ENCODE data around the gene GADD45A. TPM values are rescaled to one million over a fixed set of nuclear protein-coding genes. Genes with fewer than 3 reads are reported as not detected.

GADD45A gene
- total RNA-seq, 1 donor from 2014 or later, result 48.2 TPM

DNA sequence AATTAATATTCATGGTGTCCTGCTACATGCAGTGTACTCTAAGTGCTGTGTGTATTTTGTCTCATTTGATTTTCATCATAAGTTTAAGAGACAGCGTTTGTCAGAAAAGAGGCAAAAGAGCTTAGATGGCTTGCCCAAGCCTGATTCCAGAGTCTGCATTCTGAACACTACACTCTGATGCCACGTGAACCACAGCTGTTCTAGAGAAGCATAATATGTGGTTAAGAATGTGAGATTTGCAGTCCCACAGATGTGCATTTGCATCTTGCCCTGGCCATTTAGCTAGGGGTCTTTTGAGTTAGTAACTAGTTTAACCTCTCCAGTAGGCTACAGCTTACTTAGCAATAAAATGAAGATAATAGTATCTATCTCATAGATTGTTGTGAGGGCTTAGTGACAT is 9.2 kb upstream of the GADD45A start:
- H3K27ac Mint-ChIP-seq, result no peak overlapping the region
- H3K27me3 Mint-ChIP-seq (ENCODE audit: insufficient read depth), result peaks cover 21% of the 10 kb centered on the region
- peaks cover 4% of the 10 kb centered on the region for H3K36me3 Mint-ChIP-seq (ENCODE audit: low read depth)
- DNase-seq (ENCODE audit: low spot score), result no peak
- H3K4me1 Mint-ChIP-seq (ENCODE audit: low read depth), result peaks cover 26% of the 10 kb centered on the region
- H3K4me3 Mint-ChIP-seq, result no peak overlapping the region
- intact Hi-C loops (cut with micrococcal nuclease), result no loop called here
- no peaks in the 10 kb centered on the region for H3K9me3 Mint-ChIP-seq

DNA sequence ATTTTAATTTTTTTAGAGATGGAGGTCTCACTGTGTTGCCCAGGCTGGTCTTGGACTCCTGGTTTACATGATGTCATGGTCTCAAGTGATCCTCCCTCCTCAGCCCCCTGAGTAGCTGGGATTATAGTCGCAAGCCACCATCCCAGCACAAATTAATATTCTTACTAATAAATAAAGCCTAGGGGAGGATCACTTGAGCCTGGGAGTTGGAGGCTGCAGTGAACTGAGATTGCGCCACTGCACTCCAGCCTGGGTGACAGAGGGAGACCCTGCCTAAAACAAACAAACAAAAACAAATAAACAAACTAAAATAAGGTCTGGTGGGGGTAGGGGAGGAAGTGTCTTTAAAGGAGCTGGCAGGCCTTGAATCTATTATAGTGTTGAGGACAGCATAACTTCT is 8.7 kb upstream of the GADD45A start:
- H3K4me1 Mint-ChIP-seq (ENCODE audit: low read depth), result peaks cover 26% of the 10 kb centered on the region
- no peaks in the 10 kb centered on the region for H3K9me3 Mint-ChIP-seq
- H3K27ac Mint-ChIP-seq, result no peak overlapping the region
- intact Hi-C loops (cut with micrococcal nuclease), result no loop called here
- no peak for DNase-seq (ENCODE audit: low spot score)
- peaks cover 18% of the 10 kb centered on the region for H3K27me3 Mint-ChIP-seq (ENCODE audit: insufficient read depth)
- peaks cover 4% of the 10 kb centered on the region for H3K36me3 Mint-ChIP-seq (ENCODE audit: low read depth)
- H3K4me3 Mint-ChIP-seq, result no peak overlapping the region

- intact Hi-C loops (cut with micrococcal nuclease), result no loop called here
- no peak overlapping the region for H3K4me3 Mint-ChIP-seq
- H3K9me3 Mint-ChIP-seq, result no peaks in the 10 kb centered on the region
These were observed 8.1 kb upstream of the GADD45A start for GRCh38 chr1:67676946-67677345.

DNA sequence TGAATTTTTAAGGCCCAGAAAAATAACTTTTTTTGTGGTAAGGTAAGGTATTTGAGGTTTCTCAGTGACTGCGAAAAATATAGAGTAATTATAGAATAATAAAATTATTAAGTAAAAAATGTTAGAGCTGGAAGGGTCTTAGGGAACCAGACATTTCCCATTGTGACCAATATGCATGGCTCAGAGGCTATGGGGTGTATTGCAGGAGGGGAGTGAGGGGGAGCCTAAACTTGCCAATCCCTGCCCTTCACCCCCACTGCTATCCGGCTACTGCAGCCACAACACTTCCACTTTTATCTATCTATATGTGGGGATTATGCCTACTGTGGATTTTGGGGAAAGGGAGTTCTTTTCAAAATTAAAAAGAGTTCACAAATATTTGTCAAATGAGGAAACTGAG is 7.6 kb upstream of the GADD45A start:
- Mint-ChIP-seq H3K4me3 (no peak overlapping the region), H3K9me3 (no peaks in the 10 kb centered on the region), H3K36me3 (ENCODE audit: low read depth) (peaks cover 4% of the 10 kb centered on the region), H3K27me3 (ENCODE audit: insufficient read depth) (peaks cover 8% of the 10 kb centered on the region), H3K4me1 (ENCODE audit: low read depth) (peaks cover 27% of the 10 kb centered on the region), H3K27ac (no peak overlapping the region)
- intact Hi-C loops (cut with micrococcal nuclease), result no loop called here
- DNase-seq (ENCODE audit: low spot score), result no peak

More at GRCh38 chr1:67676946-67677345, 8.1 kb upstream of the GADD45A start:
- H3K4me1 Mint-ChIP-seq (ENCODE audit: low read depth), result peaks cover 26% of the 10 kb centered on the region
- peaks cover 4% of the 10 kb centered on the region for H3K36me3 Mint-ChIP-seq (ENCODE audit: low read depth)
- H3K27me3 Mint-ChIP-seq (ENCODE audit: insufficient read depth), result peaks cover 12% of the 10 kb centered on the region
- DNase-seq (ENCODE audit: low spot score), result no peak
- H3K27ac Mint-ChIP-seq, result no peak overlapping the region

DNA sequence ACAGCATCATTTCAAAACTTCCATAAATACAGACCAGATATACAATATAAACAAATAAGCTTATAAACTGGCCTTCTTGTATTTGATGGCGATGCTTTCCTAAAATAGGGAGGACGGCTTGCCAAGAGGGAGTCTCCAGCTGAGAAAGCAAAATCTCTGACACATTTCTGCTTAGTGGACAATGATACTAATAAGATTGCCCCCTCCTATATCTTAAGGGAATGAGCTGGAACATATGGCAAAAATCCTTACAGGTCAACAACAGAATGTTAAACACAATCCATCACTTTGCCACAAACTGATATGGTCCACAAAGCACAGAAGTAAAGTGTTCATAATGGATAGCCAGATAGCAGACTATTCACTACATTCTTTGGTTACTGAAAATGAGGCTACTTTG is 7.1 kb upstream of the GADD45A start:
- H3K4me3 Mint-ChIP-seq, result no peak overlapping the region
- H3K4me1 Mint-ChIP-seq (ENCODE audit: low read depth), result peaks cover 32% of the 10 kb centered on the region
- H3K36me3 Mint-ChIP-seq (ENCODE audit: low read depth), result peaks cover 4% of the 10 kb centered on the region
- intact Hi-C loops (cut with micrococcal nuclease), result no loop called here
- peaks cover 5% of the 10 kb centered on the region for H3K27me3 Mint-ChIP-seq (ENCODE audit: insufficient read depth)
- no peak overlapping the region for H3K27ac Mint-ChIP-seq
- no peak for DNase-seq (ENCODE audit: low spot score)
- no peaks in the 10 kb centered on the region for H3K9me3 Mint-ChIP-seq

DNA sequence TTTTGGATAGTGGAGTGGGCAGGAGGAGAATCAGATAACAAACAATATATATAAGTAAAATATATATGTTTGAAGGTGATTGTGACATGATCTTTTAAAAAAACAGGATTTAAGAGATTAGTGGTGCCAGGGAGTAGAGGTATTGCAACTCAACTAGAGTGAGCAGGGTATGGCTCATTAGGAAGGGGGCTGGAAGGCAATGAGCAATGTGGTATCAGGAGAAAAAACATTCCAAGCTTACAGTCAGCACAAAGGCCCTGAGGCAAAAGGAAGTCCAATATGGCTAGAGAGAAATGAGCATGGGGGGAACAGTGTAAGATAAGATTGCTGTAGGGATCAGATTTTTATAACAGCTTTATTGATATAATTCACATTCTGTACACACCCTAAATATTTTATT is 5.3 kb upstream of the GADD45A start:
- peaks cover 35% of the 10 kb centered on the region for H3K4me1 Mint-ChIP-seq (ENCODE audit: low read depth)
- no peak overlapping the region for H3K4me3 Mint-ChIP-seq
- no peaks in the 10 kb centered on the region for H3K9me3 Mint-ChIP-seq
- H3K27me3 Mint-ChIP-seq (ENCODE audit: insufficient read depth), result no peaks in the 10 kb centered on the region
- no peak overlapping the region for H3K27ac Mint-ChIP-seq
- peaks cover 2% of the 10 kb centered on the region for H3K36me3 Mint-ChIP-seq (ENCODE audit: low read depth)
- intact Hi-C loops (cut with micrococcal nuclease), result loop anchor here (5.0 to 10.0 kb wide), 5 partner anchors 905 to 1867 kb away; no protein-coding TSS in a partner anchor
- no peak for DNase-seq (ENCODE audit: low spot score)

DNA sequence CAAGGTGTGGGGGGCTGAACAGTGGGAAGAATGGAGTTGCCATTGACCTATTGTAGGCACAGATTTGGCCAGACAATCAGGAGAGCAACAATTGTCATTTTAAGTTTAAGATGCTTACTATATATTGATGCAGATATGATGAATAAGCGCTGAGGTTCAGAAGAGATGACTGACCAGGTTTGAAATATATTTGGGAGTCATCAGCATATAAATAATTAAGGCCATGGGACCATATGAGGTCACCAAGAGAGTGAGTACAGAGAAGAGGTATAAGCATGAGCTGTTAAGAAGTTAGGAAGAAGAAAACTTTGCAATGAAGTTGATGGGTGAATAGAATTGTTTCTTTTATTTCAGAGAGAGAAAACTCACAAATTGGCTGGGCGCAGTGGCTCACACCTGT is 4.5 kb upstream of the GADD45A start:
- Mint-ChIP-seq H3K36me3 (ENCODE audit: low read depth) (peaks cover 3% of the 10 kb centered on the region), H3K27me3 (ENCODE audit: insufficient read depth) (no peaks in the 10 kb centered on the region), H3K4me1 (ENCODE audit: low read depth) (peaks cover 27% of the 10 kb centered on the region), H3K4me3 (no peak overlapping the region), H3K27ac (no peak overlapping the region), H3K9me3 (no peaks in the 10 kb centered on the region)
- intact Hi-C loops (cut with micrococcal nuclease), result loop anchor here (5.0 to 10.0 kb wide), 5 partner anchors 906 to 1868 kb away; no protein-coding TSS in a partner anchor
- no peak for DNase-seq (ENCODE audit: low spot score)

GRCh38 chr1:67682659-67683197 is 2.3 kb upstream of the GADD45A start:
- Mint-ChIP-seq H3K27me3 (ENCODE audit: insufficient read depth) (no peaks in the 10 kb centered on the region), H3K4me1 (ENCODE audit: low read depth) (peaks cover 30% of the 10 kb centered on the region), H3K36me3 (ENCODE audit: low read depth) (peaks cover 12% of the 10 kb centered on the region), H3K4me3 (no peak overlapping the region), H3K27ac (no peak overlapping the region), H3K9me3 (no peaks in the 10 kb centered on the region)
- no peak for DNase-seq (ENCODE audit: low spot score)
- intact Hi-C loops (cut with micrococcal nuclease), result loop anchor here (5.0 to 10.0 kb wide), 5 partner anchors 908 to 1870 kb away; no protein-coding TSS in a partner anchor

GRCh38 chr1:67683316-67683715 is 1.7 kb upstream of the GADD45A start:
- Mint-ChIP-seq H3K4me1 (ENCODE audit: low read depth) (peaks cover 32% of the 10 kb centered on the region), H3K9me3 (no peaks in the 10 kb centered on the region), H3K36me3 (ENCODE audit: low read depth) (peaks cover 15% of the 10 kb centered on the region), H3K27ac (peak overlapping the region; percentile 99), H3K27me3 (ENCODE audit: insufficient read depth) (no peaks in the 10 kb centered on the region), H3K4me3 (peak overlapping the region; percentile 23)
- DNase-seq (ENCODE audit: low spot score), result no peak
- intact Hi-C loops (cut with micrococcal nuclease), result loop anchor here (5.0 to 10.0 kb wide), 5 partner anchors 909 to 1871 kb away; no protein-coding TSS in a partner anchor

DNA sequence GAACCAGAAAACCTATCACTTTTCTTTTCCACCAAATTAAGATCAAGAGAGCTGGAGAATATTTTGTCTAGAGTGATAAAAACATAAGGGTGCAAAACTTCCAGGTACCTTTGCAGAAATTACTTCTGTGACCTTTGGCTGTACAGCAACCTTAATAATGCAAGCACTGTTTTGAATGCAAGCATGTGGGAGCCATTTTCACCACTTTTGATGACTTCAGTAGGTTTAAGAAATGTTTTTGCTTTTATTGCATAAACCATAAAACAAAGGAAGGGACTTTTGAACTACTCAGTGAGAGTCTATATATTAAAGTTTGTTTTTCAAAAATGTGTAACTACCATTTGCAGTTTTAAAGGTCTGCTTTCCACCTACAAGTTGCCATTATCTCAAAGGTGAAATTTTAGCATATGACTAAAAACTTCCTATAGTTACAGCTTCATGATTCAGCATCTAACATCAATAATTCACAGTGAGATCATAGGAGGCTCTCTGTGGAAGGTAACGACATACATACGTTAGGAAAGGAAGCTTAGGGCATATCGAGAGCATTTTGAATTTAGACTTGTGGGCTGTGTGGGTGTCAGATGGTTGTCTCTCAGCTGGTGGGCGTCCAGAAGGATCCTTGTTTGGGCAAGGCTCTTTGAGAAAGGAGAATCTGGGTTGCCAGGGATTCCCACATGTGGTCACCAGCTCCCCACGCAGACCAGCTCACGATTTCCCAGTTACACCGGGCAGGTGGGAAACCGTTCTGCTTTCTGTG is 1.1 kb upstream of the GADD45A start:
- Mint-ChIP-seq H3K4me3 (peak overlapping the region; percentile 91), H3K27me3 (ENCODE audit: insufficient read depth) (no peaks in the 10 kb centered on the region), H3K36me3 (ENCODE audit: low read depth) (peaks cover 22% of the 10 kb centered on the region), H3K27ac (peak overlapping the region; percentile 99), H3K9me3 (no peaks in the 10 kb centered on the region), H3K4me1 (ENCODE audit: low read depth) (peaks cover 38% of the 10 kb centered on the region)
- intact Hi-C loops (cut with micrococcal nuclease), result loop anchor here (1.0 to 10.0 kb wide), 16 partner anchors 10 to 1872 kb away; partner anchors contain the start of genes SERBP1 and SLC35D1
- peak; percentile 13 for DNase-seq (ENCODE audit: low spot score)

DNA sequence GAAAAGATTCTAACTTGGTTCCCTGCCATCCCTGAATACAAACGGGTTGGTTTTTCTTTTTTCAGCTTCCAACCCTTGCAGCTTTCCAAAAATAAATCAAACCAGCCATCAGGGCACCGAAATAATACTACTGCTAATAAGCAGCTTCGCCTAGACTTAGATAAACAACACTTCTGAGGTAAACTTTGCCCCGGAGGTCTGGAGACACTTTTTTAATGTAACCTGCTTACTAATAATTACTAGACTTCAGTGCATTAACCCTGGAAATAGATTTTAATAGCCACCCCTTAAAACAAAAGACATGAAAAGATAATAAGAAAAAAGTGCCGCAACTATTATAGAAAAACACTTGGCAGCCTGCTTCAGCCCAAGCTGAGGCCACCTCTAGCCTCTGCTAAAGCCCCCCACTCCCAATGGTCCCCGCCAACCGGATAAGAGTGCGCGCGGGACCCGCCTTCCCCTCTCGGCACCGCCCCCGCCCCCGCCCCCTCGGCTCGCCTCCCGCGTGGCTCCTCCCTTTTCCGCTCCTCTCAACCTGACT is 405 bp upstream of the GADD45A start:
- peaks cover 45% of the 10 kb centered on the region for H3K4me1 Mint-ChIP-seq (ENCODE audit: low read depth)

DNA sequence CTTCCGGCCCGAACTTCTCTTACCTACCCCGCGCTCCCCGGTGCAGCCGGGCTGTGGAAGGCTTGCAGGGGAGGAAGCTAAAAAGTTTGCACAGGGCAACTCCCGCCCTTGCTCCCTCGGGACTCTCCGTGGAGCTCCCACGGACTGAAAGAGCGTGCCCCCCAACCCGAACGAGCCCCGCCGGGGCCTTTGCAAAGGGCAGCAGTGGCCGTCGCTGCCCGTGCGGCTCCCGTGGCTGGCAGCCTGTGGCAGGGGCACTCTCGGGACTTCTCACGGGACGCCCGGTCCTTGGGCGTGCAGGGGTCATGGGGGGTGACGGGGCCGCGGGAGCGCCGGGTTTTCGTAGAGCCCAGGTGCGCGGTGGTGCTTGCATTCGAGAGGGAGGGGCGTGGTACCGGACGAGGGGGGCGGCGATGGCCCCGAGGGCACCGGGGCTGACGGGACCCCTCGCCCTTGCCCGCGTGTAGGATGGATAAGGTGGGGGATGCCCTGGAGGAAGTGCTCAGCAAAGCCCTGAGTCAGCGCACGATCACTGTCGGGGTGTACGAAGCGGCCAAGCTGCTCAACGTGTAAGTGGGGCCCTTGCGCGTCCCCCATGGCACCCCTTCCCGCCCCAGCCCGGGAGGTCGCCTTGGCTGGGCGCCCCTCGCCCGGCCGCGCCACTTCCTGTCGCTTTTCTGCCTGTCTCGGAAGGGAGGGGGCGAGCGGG is 711 bp downstream of the GADD45A start:
- peak; percentile 54 for DNase-seq (ENCODE audit: low spot score)
- Mint-ChIP-seq H3K27ac (peak overlapping the region; percentile 99), H3K9me3 (no peaks in the 10 kb centered on the region), H3K4me3 (peak overlapping the region; percentile 91), H3K4me1 (ENCODE audit: low read depth) (peaks cover 45% of the 10 kb centered on the region), H3K27me3 (ENCODE audit: insufficient read depth) (no peaks in the 10 kb centered on the region), H3K36me3 (ENCODE audit: low read depth) (peaks cover 27% of the 10 kb centered on the region)
- intact Hi-C loops (cut with micrococcal nuclease), result loop anchor here (1.0 to 10.0 kb wide), 9 partner anchors 15 to 1411 kb away; partner anchors contain the start of gene SLC35D1

More for the DNA sequence above, 405 bp upstream of the GADD45A start:
- DNase-seq (ENCODE audit: low spot score), result no peak
- H3K9me3 Mint-ChIP-seq, result no peaks in the 10 kb centered on the region
- H3K4me3 Mint-ChIP-seq, result peak overlapping the region; percentile 91
- intact Hi-C loops (cut with micrococcal nuclease), result loop anchor here (1.0 to 10.0 kb wide), 17 partner anchors 10 to 1872 kb away; partner anchors contain the start of genes SERBP1 and SLC35D1
- H3K27ac Mint-ChIP-seq, result peak overlapping the region; percentile 99
- peaks cover 28% of the 10 kb centered on the region for H3K36me3 Mint-ChIP-seq (ENCODE audit: low read depth)
- H3K27me3 Mint-ChIP-seq (ENCODE audit: insufficient read depth), result no peaks in the 10 kb centered on the region

Data from activated T-helper 1 cell treated with anti-CD3 and anti-CD28 coated beads, Interleukin-12 subunit alpha, Interleukin-12 subunit beta, Interleukin-2, Interleukin-4 antibody, amounts not matched to agents 30 ng/mL and 10 ng/mL and 1 ng/mL, durations not matched to agents 14 hours and 24 hours and 36 hours (primary cell).